ENCODE results near the gene MRPL24.

DNA sequence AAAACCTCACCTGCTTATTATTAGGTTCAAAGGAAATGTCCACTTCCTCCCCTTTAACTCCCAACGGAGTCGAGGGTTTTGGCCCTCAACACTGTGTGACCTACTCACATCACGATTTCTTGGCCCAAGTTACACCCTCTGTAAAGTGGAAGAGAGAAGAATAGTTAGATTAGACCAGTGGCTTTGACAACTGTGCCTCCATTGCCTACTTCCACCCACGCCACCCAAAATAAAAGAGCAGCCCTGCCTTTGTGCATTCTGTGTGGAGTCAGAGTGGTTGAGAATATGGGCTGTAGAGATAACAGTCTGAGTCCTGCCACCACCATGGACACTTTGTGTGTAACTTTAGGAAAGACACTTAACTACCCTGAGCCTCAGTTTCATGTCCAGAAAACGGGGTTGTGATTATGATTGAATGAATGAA is 14.7 kb upstream of the MRPL24 start:
- TF ChIP-seq, protein P1, sequence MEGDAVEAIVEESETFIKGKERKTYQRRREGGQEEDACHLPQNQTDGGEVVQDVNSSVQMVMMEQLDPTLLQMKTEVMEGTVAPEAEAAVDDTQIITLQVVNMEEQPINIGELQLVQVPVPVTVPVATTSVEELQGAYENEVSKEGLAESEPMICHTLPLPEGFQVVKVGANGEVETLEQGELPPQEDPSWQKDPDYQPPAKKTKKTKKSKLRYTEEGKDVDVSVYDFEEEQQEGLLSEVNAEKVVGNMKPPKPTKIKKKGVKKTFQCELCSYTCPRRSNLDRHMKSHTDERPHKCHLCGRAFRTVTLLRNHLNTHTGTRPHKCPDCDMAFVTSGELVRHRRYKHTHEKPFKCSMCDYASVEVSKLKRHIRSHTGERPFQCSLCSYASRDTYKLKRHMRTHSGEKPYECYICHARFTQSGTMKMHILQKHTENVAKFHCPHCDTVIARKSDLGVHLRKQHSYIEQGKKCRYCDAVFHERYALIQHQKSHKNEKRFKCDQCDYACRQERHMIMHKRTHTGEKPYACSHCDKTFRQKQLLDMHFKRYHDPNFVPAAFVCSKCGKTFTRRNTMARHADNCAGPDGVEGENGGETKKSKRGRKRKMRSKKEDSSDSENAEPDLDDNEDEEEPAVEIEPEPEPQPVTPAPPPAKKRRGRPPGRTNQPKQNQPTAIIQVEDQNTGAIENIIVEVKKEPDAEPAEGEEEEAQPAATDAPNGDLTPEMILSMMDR (conservative IDR thresholded peaks at IDR 0.05; ENCODE audit: low read length), result no peak
- no peak for TF ChIP-seq EZH2phosphoT487 (IDR thresholded peaks at IDR 0.05; ENCODE audit: borderline replicate concordance, low read depth, low read length)
